ENCODE data around the gene DENND6A.

DENND6A gene

GRCh38 chr3:57661404-57661803 lies 31.5 kb downstream of the DENND6A start:
- Histone ChIP-seq H3K4me3 (ENCODE audit: low read depth, low read length) (no peak overlapping the region), H3K27ac (ENCODE audit: extremely low read depth, low read depth, low read length) (no peak overlapping the region)
- POLR2A ChIA-PET: no interaction called here

GRCh38 chr3:57659806-57660439 lies 33.0 kb downstream of the DENND6A start:
- H3K4me1 ChIP-seq (ENCODE audit: control insufficient read depth, insufficient read depth, low read length): no peaks in the 10 kb centered on the region
- no peak overlapping the region for H3K27ac ChIP-seq (ENCODE audit: extremely low read depth, low read depth, low read length)
- CTCF ChIA-PET: no interaction called here
- H3K36me3 ChIP-seq (ENCODE audit: control insufficient read depth in 2 of 2, insufficient read depth in 1 of 2, low read length in 2 of 2): peaks cover 29 to 60% of the 10 kb centered on the region in 2 experiments
- H3K4me3 ChIP-seq (ENCODE audit: low read depth, low read length): no peak overlapping the region
- POLR2A ChIA-PET: no interaction called here
- H3K9me3 ChIP-seq (ENCODE audit: control insufficient read depth, insufficient read depth, low read depth, low read length): no peaks in the 10 kb centered on the region
- TF ChIP-seq ZNF138 (tag by site-specific recombination; IDR thresholded peaks at IDR 0.05; ENCODE audit: borderline replicate concordance) (no peak), SP2 (tag by site-specific recombination; IDR thresholded peaks at IDR 0.05) (no peak), ZNF776 (tag by site-specific recombination; IDR thresholded peaks at IDR 0.05; ENCODE audit: borderline replicate concordance) (no peak), ZNF311 (tag by site-specific recombination; IDR thresholded peaks at IDR 0.05; ENCODE audit: borderline replicate concordance) (no peak), HOXD13 (CRISPR knock-in tag; IDR thresholded peaks at IDR 0.05; ENCODE audit: borderline replicate concordance) (no peak), KLF7 (tag by site-specific recombination; IDR thresholded peaks at IDR 0.05; ENCODE audit: borderline replicate concordance) (no peak)

More at GRCh38 chr3:57661404-57661803, 31.5 kb downstream of the DENND6A start:
- CTCF ChIA-PET: interaction anchor here (0.6 kb wide), 1 partner anchor 355 kb away, joined by 6 read pairs; no protein-coding TSS in a partner anchor
- no peak for TF ChIP-seq GFI1B (tag by site-specific recombination; IDR thresholded peaks at IDR 0.05)
- no peak for TF ChIP-seq ZNF664 (tag by site-specific recombination; IDR thresholded peaks at IDR 0.05)
- TF ChIP-seq ZNF362 (tag by site-specific recombination; IDR thresholded peaks at IDR 0.05): no peak
- no peaks in the 10 kb centered on the region for H3K9me3 ChIP-seq (ENCODE audit: control insufficient read depth, insufficient read depth, low read depth, low read length)
- H3K4me1 ChIP-seq (ENCODE audit: control insufficient read depth, insufficient read depth, low read length): no peaks in the 10 kb centered on the region
- peaks cover 25 to 65% of the 10 kb centered on the region in 2 experiments for H3K36me3 ChIP-seq (ENCODE audit: control insufficient read depth in 2 of 2, insufficient read depth in 1 of 2, low read length in 2 of 2)

- H3K4me3 ChIP-seq (ENCODE audit: low read depth, low read length): no peak overlapping the region
- no peak overlapping the region for H3K27ac ChIP-seq (ENCODE audit: extremely low read depth, low read depth, low read length)
- POLR2A ChIA-PET: no interaction called here
- peaks cover 26 to 60% of the 10 kb centered on the region in 2 experiments for H3K36me3 ChIP-seq (ENCODE audit: control insufficient read depth in 2 of 2, insufficient read depth in 1 of 2, low read length in 2 of 2)
- H3K4me1 ChIP-seq (ENCODE audit: control insufficient read depth, insufficient read depth, low read length): no peaks in the 10 kb centered on the region
- CTCF ChIA-PET: no interaction called here
- H3K9me3 ChIP-seq (ENCODE audit: control insufficient read depth, insufficient read depth, low read depth, low read length): no peaks in the 10 kb centered on the region
- TF ChIP-seq GLIS1 (tag by site-specific recombination; IDR thresholded peaks at IDR 0.05): no peak
Observed at GRCh38 chr3:57659004-57659673, 33.7 kb downstream of the DENND6A start.

- Histone ChIP-seq H3K9me3 (ENCODE audit: control insufficient read depth, insufficient read depth, low read depth, low read length) (no peaks in the 10 kb centered on the region), H3K36me3 (ENCODE audit: control insufficient read depth in 2 of 2, insufficient read depth in 1 of 2, low read length in 2 of 2) (peaks cover 26 to 59% of the 10 kb centered on the region in 2 experiments), H3K4me1 (ENCODE audit: control insufficient read depth, insufficient read depth, low read length) (no peaks in the 10 kb centered on the region), H3K4me3 (ENCODE audit: low read depth, low read length) (no peak overlapping the region), H3K27ac (ENCODE audit: extremely low read depth, low read depth, low read length) (no peak overlapping the region)
- ChIA-PET CTCF (no interaction called here), POLR2A (no interaction called here)
- TF ChIP-seq KLF10 (tag by site-specific recombination; IDR thresholded peaks at IDR 0.05) (no peak), ZNF701 (tag by site-specific recombination; IDR thresholded peaks at IDR 0.05) (no peak), ZNF18 (tag by site-specific recombination; IDR thresholded peaks at IDR 0.05) (no peak), GLIS1 (tag by site-specific recombination; IDR thresholded peaks at IDR 0.05) (no peak), REST (tag by site-specific recombination; IDR thresholded peaks at IDR 0.05) (no peak), MEIS1 (CRISPR knock-in tag; IDR thresholded peaks at IDR 0.05; ENCODE audit: borderline replicate concordance) (no peak), ZBTB44 (tag by site-specific recombination; IDR thresholded peaks at IDR 0.05) (no peak), GFI1B (tag by site-specific recombination; IDR thresholded peaks at IDR 0.05) (no peak), ZNF341 (tag by site-specific recombination; IDR thresholded peaks at IDR 0.05; ENCODE audit: low read depth) (no peak), ZNF362 (tag by site-specific recombination; IDR thresholded peaks at IDR 0.05) (no peak)
Observed at GRCh38 chr3:57658536-57658935, 34.3 kb downstream of the DENND6A start.
